Tibial nerve (tissue), 4 donors: ENCODE data around the gene CEP164. TPM values are rescaled to one million over a fixed set of nuclear protein-coding genes. Genes with fewer than 3 reads are reported as not detected.

Experiments
- DNase-seq, 2 donors: peaks; one replicate each; pipeline ENCODE4 v3.0.0-alpha.2; 2019; ENCODE audit warnings: low spot score in 2 of 2
- H3K27ac ChIP-seq, 4 donors: fragments of 200-600 bp; sonication (generic) in 3 of 4; one replicate each; pipeline ENCODE4 v1.5.1; 2017 to 2019; ENCODE audit warnings: mild to moderate bottlenecking in 1 of 4
- H3K27me3 ChIP-seq, 2 donors: fragments of 200-600 bp; sonication (generic) in 1 of 2; one replicate each; pipeline versions ENCODE4 v1.5.1 to v1.6.0; 2017 to 2019
- H3K36me3 ChIP-seq, 3 donors: fragments of 200-600 bp; sonication (generic); one replicate each; pipeline ENCODE4 v1.5.1; 2018 to 2019
- H3K4me1 ChIP-seq, 4 donors: fragments of 200-600 bp; sonication (generic) in 3 of 4; one replicate each; pipeline ENCODE4 v1.5.1; 2017 to 2019
- H3K4me3 ChIP-seq, 4 donors: fragments of 200-600 bp; sonication (generic) in 3 of 4; one replicate each; pipeline ENCODE4 v1.5.1; 2017 to 2019; ENCODE audit warnings: mild to moderate bottlenecking in 1 of 4, moderate library complexity in 1 of 4
- H3K9me3 ChIP-seq, 4 donors: fragments of 200-600 bp; sonication (generic) in 3 of 4; one replicate each; pipeline ENCODE4 v1.5.1; 2017 to 2019
- EP300 ChIP-seq, 2 donors: sonication (generic); formaldehyde crosslinking; IDR thresholded peaks; one replicate each; pipeline ENCODE4 v1.6.1; 2017; ENCODE audit warnings: antibody characterized with exemption in 2 of 2, mild to moderate bottlenecking in 1 of 2
- POLR2A ChIP-seq, 2 donors: fragments of 450-650 bp; IDR thresholded peaks; one replicate each; pipeline ENCODE4 v1.6.1; 2017; ENCODE audit warnings: antibody characterized with exemption in 2 of 2, mild to moderate bottlenecking in 2 of 2, moderate library complexity in 2 of 2
- WGBS, 2 donors: methylation state at CpG; one replicate each; pipeline ENCODE4 v1.1.5; 2018; 5-methylcytosine and 5-hydroxymethylcytosine counted together
- total RNA-seq, 4 donors: library from RNA; depleted of rRNA; stranded (reverse); fragments of >200 nt; gene quantifications; one replicate each; pipeline ENCODE4 v1.1.0, GENCODE V29; 2016
- TF ChIP-seq, protein P1 (sequence below), 5 experiments: fragments of 200-600 bp in 3 of 5; fragments of 450-650 bp in 2 of 5; sonication (generic) in 3 of 5; IDR thresholded peaks; one replicate each; pipeline ENCODE4 v1.5.1; 2016 to 2019; ENCODE audit warnings: antibody characterized with exemption in 5 of 5, mild to moderate bottlenecking in 3 of 5, moderate library complexity in 2 of 5

Gene CEP164
- total RNA-seq, 4 donors from 2014 or later, result 23.9 to 53.4 (median 39.4) TPM

DNA sequence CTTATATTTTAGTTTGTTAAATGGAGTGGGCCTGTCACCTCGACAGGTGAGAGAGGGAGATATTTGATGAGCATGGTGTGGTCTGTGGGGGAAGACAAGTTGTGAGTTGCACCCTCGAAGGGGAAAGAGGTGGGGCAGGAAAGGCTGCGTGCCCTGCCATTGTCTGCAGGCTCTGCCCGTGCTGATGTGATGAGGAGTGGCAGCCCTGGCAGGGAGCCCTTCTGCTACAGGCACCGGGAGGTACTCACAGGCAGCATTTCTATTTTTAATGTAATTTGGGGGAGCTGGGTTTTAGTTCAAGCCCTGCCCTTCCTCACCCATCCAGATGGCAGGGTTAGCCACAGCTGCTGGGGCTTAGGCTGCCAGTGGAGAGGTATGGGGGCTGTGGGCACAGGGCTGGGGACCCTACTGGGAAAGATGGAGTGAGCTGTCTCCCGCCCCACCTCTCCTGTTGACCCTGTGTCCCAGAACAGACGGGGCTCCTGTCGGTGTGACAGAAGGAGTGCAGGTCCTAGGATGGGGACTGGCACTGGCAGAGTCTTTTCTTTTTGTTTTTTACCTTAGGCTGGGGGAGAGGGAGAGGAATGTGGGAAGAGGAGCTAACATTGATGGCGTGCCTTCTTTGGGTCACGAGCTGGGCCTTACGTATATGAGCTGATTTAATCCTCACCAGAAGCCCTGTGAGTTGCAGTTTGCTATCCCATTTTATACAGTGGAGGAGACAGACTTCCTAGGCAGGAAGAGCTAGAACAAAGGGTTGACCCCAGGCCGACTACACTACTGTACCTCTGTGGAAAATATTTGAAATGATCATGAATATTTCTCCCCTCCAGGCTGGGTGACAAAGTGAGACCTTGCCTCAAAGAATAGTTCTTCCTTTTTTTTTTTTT lies 51.6 kb downstream of the CEP164 start:
- no peak overlapping the region for H3K4me3 ChIP-seq
- H3K27ac ChIP-seq, result no peak overlapping the region
- 69 to 75% methylated on average over 12 of the region's 12 CpGs for WGBS, 2 donors
- H3K9me3 ChIP-seq, result no peaks in the 10 kb centered on the region
- no peaks in the 10 kb centered on the region for H3K4me1 ChIP-seq
- no peak for TF ChIP-seq POLR2A (IDR thresholded peaks at IDR 0.05)
- TF ChIP-seq EP300 (IDR thresholded peaks at IDR 0.05), result no peak
- TF ChIP-seq, protein P1, sequence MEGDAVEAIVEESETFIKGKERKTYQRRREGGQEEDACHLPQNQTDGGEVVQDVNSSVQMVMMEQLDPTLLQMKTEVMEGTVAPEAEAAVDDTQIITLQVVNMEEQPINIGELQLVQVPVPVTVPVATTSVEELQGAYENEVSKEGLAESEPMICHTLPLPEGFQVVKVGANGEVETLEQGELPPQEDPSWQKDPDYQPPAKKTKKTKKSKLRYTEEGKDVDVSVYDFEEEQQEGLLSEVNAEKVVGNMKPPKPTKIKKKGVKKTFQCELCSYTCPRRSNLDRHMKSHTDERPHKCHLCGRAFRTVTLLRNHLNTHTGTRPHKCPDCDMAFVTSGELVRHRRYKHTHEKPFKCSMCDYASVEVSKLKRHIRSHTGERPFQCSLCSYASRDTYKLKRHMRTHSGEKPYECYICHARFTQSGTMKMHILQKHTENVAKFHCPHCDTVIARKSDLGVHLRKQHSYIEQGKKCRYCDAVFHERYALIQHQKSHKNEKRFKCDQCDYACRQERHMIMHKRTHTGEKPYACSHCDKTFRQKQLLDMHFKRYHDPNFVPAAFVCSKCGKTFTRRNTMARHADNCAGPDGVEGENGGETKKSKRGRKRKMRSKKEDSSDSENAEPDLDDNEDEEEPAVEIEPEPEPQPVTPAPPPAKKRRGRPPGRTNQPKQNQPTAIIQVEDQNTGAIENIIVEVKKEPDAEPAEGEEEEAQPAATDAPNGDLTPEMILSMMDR (IDR thresholded peaks at IDR 0.05), result no peak
- no peaks in the 10 kb centered on the region for H3K27me3 ChIP-seq
- H3K36me3 ChIP-seq, result peaks cover 0 to 95% (median 21%) of the 10 kb centered on the region in 3 donors
- no peak for DNase-seq

GRCh38 chr11:117380676-117381075 lies 53.0 kb downstream of the CEP164 start:
- WGBS, 2 donors, result 96% methylated on average over 4 of the region's 4 CpGs
- TF ChIP-seq, protein P1 (IDR thresholded peaks at IDR 0.05), result no peak
- TF ChIP-seq EP300 (IDR thresholded peaks at IDR 0.05) (no peak), POLR2A (IDR thresholded peaks at IDR 0.05) (no peak)
- H3K36me3 ChIP-seq, result peaks cover 0 to 95% (median 21%) of the 10 kb centered on the region in 3 donors

GRCh38 chr11:117381481-117382387 lies 54.1 kb downstream of the CEP164 start:
- TF ChIP-seq, protein P1 (IDR thresholded peaks at IDR 0.05), result no peak
- TF ChIP-seq EP300 (IDR thresholded peaks at IDR 0.05) (no peak), POLR2A (IDR thresholded peaks at IDR 0.05) (no peak)

More at GRCh38 chr11:117380676-117381075, 53.0 kb downstream of the CEP164 start:
- DNase-seq, result no peak
- no peaks in the 10 kb centered on the region for H3K27me3 ChIP-seq
- no peak overlapping the region for H3K4me3 ChIP-seq
- H3K27ac ChIP-seq, result no peak overlapping the region
- no peaks in the 10 kb centered on the region for H3K9me3 ChIP-seq
- no peaks in the 10 kb centered on the region for H3K4me1 ChIP-seq

DNA sequence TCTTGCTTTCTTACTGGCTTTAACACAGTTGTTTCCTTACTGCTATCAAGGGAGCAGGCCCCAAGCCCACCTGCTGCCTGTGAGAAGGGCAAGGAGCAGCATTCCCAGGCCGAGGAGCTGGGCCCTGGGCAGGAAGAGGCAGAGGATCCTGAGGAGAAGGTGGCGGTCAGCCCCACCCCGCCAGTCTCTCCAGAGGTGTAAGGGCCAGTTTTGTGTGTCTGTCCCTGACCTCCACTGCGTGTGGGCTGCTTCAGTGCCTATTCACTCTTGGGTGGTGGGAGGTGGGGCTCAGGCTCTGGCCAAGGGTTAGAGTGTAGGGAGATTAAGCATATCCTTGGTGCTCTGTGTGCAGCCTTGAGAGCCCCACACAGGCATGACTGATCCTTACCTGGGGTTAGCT lies 55.1 kb downstream of the CEP164 start:
- WGBS, 2 donors, result 79 to 94% methylated on average over 3 to 4 of the region's 4 CpGs
- no peaks in the 10 kb centered on the region for H3K27me3 ChIP-seq
- H3K36me3 ChIP-seq, result peaks cover 0 to 96% (median 15%) of the 10 kb centered on the region in 3 donors
- no peak overlapping the region for H3K4me3 ChIP-seq
- no peak for DNase-seq
- H3K9me3 ChIP-seq, result no peaks in the 10 kb centered on the region
- no peaks in the 10 kb centered on the region for H3K4me1 ChIP-seq
- H3K27ac ChIP-seq, result no peak overlapping the region
- no peak for TF ChIP-seq POLR2A (IDR thresholded peaks at IDR 0.05)
- no peak for TF ChIP-seq EP300 (IDR thresholded peaks at IDR 0.05)
- TF ChIP-seq, protein P1 (IDR thresholded peaks at IDR 0.05), result no peak

More at GRCh38 chr11:117381481-117382387, 54.1 kb downstream of the CEP164 start:
- WGBS, 2 donors, result 84 to 90% methylated on average over 3 to 9 of the region's 9 CpGs
- H3K4me1 ChIP-seq, result no peaks in the 10 kb centered on the region
- H3K27ac ChIP-seq, result no peak overlapping the region
- no peaks in the 10 kb centered on the region for H3K9me3 ChIP-seq
- DNase-seq, result no peak
- H3K36me3 ChIP-seq, result peaks cover 0 to 95% (median 13%) of the 10 kb centered on the region in 3 donors
- no peak overlapping the region for H3K4me3 ChIP-seq
- no peaks in the 10 kb centered on the region for H3K27me3 ChIP-seq
